Smooth muscle cell of the umbilical artery (primary cell): ENCODE measurements around the gene EPS8L2. TPM values are rescaled to one million over a fixed set of nuclear protein-coding genes. Genes with fewer than 3 reads are reported as not detected.

Source experiments
- total RNA-seq: library from RNA; depleted of rRNA; stranded (reverse); fragments of >200 nt; gene quantifications from 2 replicates; pipeline ENCODE4 v1.2.3, GENCODE V29; 2014

The EPS8L2 gene
- total RNA-seq: 18.7 and 31.3 TPM in 2 replicates

DNA sequence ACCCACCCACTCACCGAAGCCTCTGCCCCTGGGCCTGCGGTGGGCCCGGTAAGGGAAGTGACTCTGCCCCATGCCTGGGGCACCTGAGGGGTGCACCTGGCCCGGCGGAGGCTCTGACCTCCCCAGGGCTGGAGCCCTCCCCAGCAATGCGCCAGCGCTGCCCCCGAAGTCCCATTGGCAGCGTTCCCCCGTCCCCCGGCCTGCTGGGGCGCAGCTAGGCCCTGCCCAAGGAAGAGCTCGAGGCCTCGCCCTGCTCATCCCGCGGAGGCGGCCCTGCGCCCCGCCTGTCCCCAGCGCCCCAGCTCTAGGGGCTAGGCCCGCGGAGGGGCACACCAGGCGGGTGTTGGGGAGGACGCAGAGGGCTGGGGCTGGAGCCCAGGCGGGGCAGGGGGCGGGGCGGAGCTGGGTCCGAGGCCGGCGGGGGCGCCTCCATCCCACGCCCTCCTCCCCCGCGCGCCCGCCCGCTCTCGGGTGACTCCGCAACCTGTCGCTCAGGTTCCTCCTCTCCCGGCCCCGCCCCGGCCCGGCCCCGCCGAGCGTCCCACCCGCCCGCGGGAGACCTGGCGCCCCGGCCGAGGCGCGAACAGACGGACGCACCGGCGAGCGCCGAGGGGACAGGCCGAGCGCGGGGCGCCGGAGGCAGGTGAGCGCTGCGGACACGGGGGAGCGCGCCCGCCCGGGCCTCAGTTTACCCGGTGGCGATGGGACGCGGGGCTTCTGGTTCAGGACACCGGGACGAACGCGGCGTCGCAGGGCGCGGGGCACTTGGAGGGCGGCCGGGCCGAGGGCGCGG lies at the start of gene EPS8L2:
Gene EPS8L2 (plus strand): TSS at position 586 of the 793 bp plus-strand sequence. CDS start 3,177 bp downstream, outside the sequence.

DNA sequence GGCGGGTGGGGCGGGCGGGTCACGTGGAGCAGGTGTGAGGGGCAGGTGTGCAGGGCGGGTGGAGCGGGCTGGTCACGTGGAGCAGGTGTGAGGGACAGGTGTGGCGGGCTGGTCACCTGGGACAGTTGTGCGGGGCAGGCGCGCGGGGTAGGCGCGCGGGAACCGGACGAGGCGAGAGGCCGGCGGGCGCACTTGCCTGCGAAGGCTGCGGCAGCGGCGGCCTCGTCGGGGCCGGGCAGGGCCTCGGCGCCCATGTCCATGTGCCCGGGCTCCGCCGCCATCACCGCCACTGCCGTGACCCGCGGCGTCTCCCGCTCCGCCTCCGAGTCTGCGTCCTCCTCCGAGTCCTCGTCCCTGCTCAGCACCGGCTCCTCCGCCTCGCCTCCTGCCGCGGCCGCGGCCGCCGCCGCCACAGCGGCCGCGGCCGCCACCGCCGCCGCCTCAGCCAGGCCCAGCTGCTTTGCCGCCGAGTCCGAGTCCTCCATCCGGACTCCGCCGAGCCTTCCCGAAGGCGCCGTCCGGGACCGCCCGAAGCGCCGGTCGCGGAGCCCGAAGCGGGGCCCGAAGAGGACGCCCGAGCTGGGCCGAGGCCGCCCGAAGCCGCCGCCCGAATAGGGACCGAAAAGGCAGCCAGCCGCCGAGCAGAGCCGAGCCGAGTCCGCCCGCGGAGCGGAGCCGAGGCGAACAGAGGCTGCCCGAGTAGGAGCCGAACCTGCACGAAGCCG lies 11.3 kb upstream of the EPS8L2 start, which contains the start of gene DEAF1:
Gene DEAF1 (minus strand): TSS at position 660 of the 725 bp plus-strand sequence. CDS start 175 bp downstream, at position 485.

DNA sequence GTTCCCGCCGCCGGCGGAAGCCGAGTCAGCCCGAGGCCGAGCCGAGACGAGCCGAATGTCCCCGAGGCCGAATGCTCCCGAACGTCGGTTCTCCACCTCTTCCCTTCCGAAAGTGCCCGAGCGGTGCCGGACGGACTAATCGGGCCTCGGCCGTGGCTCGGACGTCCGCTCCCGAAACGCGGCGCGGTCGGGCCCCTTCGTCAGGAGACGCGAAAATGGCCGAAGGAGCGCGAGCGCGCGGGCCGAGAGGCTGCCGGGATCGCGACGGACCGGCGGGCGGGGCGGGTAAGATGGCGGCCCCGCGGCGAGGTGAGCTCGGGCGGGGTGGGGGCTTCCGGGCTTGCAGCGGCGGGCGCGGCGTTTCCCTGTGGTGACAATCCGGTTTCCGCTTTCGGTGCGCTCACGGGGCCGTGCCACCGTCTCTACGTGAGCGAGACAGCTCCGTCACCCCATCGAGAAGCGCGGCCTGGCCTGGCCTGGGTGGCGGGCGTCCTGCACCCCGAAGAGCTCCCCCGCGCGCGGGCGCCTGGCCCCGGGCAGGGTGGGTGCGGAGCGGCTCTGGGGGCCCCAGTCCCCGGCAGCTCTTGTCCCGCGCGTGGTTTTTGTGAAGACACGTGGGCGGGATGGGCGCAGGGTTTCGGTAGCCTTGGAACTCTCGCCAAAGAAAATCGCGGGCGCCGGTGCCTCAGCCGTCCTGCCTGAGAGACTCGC lies 10.3 kb upstream of the EPS8L2 start, which contains the start of gene TMEM80:
Gene TMEM80 (plus strand): TSS at position 279 of the 711 bp plus-strand sequence. CDS start 12 bp downstream, at position 291.

DNA sequence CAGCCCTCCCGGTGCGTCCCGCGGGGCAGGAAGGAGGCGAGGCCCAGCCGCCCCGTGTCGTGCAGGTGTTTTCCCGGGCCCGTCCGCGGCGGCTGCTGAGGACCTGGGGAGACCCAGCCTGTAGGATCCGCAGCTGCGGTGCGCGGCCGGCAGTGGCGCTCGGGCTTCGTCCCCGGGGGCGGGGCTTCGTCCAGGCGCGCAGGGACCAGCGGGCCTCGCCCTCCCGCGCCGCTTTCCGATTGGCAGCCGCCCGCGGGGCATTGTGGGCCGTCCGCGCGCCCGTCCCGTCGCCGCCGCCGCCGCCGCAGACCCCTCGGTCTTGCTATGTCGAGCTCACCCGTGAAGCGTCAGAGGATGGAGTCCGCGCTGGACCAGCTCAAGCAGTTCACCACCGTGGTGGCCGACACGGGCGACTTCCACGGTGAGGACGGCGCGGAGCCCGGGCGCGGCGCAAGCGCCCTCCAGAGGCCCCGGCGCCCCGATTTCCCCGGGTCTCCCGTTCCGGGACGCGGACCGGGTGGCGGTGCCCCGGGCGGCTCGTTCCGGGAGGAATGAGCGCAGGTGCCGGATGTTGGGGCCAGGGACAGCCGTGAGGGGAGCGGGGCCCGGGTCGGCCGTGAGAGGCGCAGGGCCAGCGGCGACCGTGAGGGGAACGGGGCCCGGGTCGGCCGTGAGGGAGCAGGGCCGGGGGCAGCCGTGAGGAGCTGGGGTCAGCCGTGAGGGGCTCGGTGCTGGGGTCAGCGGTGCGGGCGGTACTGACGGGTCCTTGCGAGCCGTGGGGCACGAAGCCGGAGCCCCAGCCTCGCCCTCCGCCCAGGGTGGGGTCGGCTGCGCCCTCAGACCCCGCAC lies 41.4 kb downstream of the EPS8L2 start, which contains the start of gene TALDO1:
Gene TALDO1 (plus strand): TSS at position 307 of the 849 bp plus-strand sequence. CDS start 18 bp downstream, at position 325.

Other genes starting within 250 kb of the EPS8L2 start
- gene RNH1, start 199.0 kb upstream of the EPS8L2 start, total RNA-seq: 256 and 286 TPM in 2 replicates
- gene HRAS, start 170.7 kb upstream of the EPS8L2 start, total RNA-seq: 32.1 and 44.6 TPM in 2 replicates
- gene LRRC56, start 168.7 kb upstream of the EPS8L2 start, total RNA-seq: 0.89 and 1.0 TPM in 2 replicates
- gene LMNTD2, start 145.5 kb upstream of the EPS8L2 start, total RNA-seq: 0.30 and 0.60 TPM in 2 replicates
- 7.1 and 13.3 TPM in 2 replicates for gene RASSF7, start 145.3 kb upstream of the EPS8L2 start, total RNA-seq
- gene PHRF1, start 129.8 kb upstream of the EPS8L2 start, total RNA-seq: 22.3 and 41.2 TPM in 2 replicates
- gene IRF7, start 90.3 kb upstream of the EPS8L2 start, total RNA-seq: 5.9 and 6.5 TPM in 2 replicates
- gene CDHR5, start 81.3 kb upstream of the EPS8L2 start, total RNA-seq: not detected in 2 replicates
- gene SCT, start 79.0 kb upstream of the EPS8L2 start, total RNA-seq: not detected in 2 replicates
- gene DRD4, start 69.0 kb upstream of the EPS8L2 start, total RNA-seq: 0.09 TPM in 1 of 2 replicates, not detected in the other
- 22.6 and 31.6 TPM in 2 replicates for gene DEAF1, start 11.0 kb upstream of the EPS8L2 start, total RNA-seq
- 8.3 and 10.1 TPM in 2 replicates for gene TMEM80, start 10.4 kb upstream of the EPS8L2 start, total RNA-seq
- 121 and 178 TPM in 2 replicates for gene TALDO1, start 41.2 kb downstream of the EPS8L2 start, total RNA-seq
- gene GATD1, start 71.3 kb downstream of the EPS8L2 start, total RNA-seq: 17.8 and 30.4 TPM in 2 replicates
- gene CEND1, start 83.9 kb downstream of the EPS8L2 start, total RNA-seq: 0.89 and 1.8 TPM in 2 replicates
- gene SLC25A22, start 92.0 kb downstream of the EPS8L2 start, total RNA-seq: 8.9 and 28.8 TPM in 2 replicates
- gene PIDD1, start 99.0 kb downstream of the EPS8L2 start, total RNA-seq: 15.7 and 15.8 TPM in 2 replicates
- 123 and 263 TPM in 2 replicates for gene RPLP2, start 103.7 kb downstream of the EPS8L2 start, total RNA-seq
- 23.5 and 32.9 TPM in 2 replicates for gene PNPLA2, start 112.7 kb downstream of the EPS8L2 start, total RNA-seq
- gene CRACR2B, start 121.7 kb downstream of the EPS8L2 start, total RNA-seq: 0.30 and 1.2 TPM in 2 replicates
- gene CD151, start 126.7 kb downstream of the EPS8L2 start, total RNA-seq: 986 and 1,024 TPM in 2 replicates
- 32.7 and 88.1 TPM in 2 replicates for gene POLR2L, start 136.3 kb downstream of the EPS8L2 start, total RNA-seq
- gene TSPAN4, start 136.6 kb downstream of the EPS8L2 start, total RNA-seq: 178 and 183 TPM in 2 replicates
- gene CHID1, start 204.6 kb downstream of the EPS8L2 start, total RNA-seq: 105 and 112 TPM in 2 replicates
- 28.8 and 46.0 TPM in 2 replicates for gene AP2A2, start 219.6 kb downstream of the EPS8L2 start, total RNA-seq